OCI-LY1 (cell line): Measurements from ENCODE around the gene PTCH1.

ENCODE experiments used
- H2AFZ ChIP-seq: fragments of 200-600 bp; sonication (generic), shearing (Covaris generic); 2 replicates; pipeline ENCODE4 v1.6.0; 2014; ENCODE audit warnings: antibody characterized with exemption, mild to moderate bottlenecking, low read length
- H3F3A ChIP-seq: fragments of 200-600 bp; sonication (generic), shearing (Covaris generic); 2 replicates; pipeline ENCODE4 v1.6.0; 2014; ENCODE audit warnings: mild to moderate bottlenecking, antibody characterized with exemption, low read length, moderate library complexity; ENCODE audit not compliant: insufficient read depth
- H3K27ac ChIP-seq: fragments of 200-600 bp; sonication (generic); 2 replicates; pipeline ENCODE4 v1.5.1; 2014; ENCODE audit warnings: low read length, mixed run types, mild to moderate bottlenecking, low read depth; ENCODE audit not compliant: poor library complexity, severe bottlenecking
- H3K27me3 ChIP-seq: fragments of 200-600 bp; sonication (generic); 2 replicates; pipeline ENCODE4 v1.6.0; 2014; ENCODE audit warnings: antibody characterized with exemption, mild to moderate bottlenecking, low read length, moderate library complexity; ENCODE audit not compliant: insufficient read depth
- H3K36me3 ChIP-seq: fragments of 200-600 bp; sonication (generic); 2 replicates; pipeline ENCODE4 v1.6.1; 2014; ENCODE audit warnings: mild to moderate bottlenecking, antibody characterized with exemption, low read length, moderate library complexity, mixed read lengths; ENCODE audit not compliant: insufficient read depth
- H3K4me1 ChIP-seq: fragments of 200-600 bp; sonication (generic); 2 replicates; pipeline ENCODE4 v1.5.1; 2014; ENCODE audit warnings: mild to moderate bottlenecking, low read length, moderate library complexity; ENCODE audit not compliant: insufficient read depth, severe bottlenecking
- H3K4me2 ChIP-seq: fragments of 200-600 bp; sonication (generic), shearing (Covaris generic); 2 replicates; pipeline ENCODE4 v1.6.1; 2014; ENCODE audit warnings: low read length
- H3K4me3 ChIP-seq: fragments of 200-600 bp; sonication (generic); 2 replicates; pipeline ENCODE4 v1.5.1; 2014; ENCODE audit warnings: low read length, low read depth, mild to moderate bottlenecking, mixed read lengths; ENCODE audit not compliant: poor library complexity, severe bottlenecking
- H3K79me2 ChIP-seq: fragments of 200-600 bp; shearing (Covaris generic); 2 replicates; pipeline ENCODE4 v1.6.1; 2016; ENCODE audit warnings: mixed run types, low read length, mixed read lengths; ENCODE audit not compliant: insufficient read depth
- H3K9ac ChIP-seq: fragments of 200-600 bp; sonication (generic), shearing (Covaris generic); 2 replicates; pipeline ENCODE4 v1.6.1; 2014; ENCODE audit warnings: mild to moderate bottlenecking, low read length, mixed read lengths
- H3K9me2 ChIP-seq: fragments of 200-600 bp; sonication (generic), shearing (Covaris generic); 2 replicates; pipeline ENCODE4 v1.6.1; 2014; ENCODE audit warnings: low read depth, mild to moderate bottlenecking, low read length, mixed read lengths
- H3K9me3 ChIP-seq: fragments of 200-600 bp; shearing (Covaris generic); 2 replicates; pipeline ENCODE4 v1.6.1; 2014; ENCODE audit warnings: low read length, mixed read lengths
- H4K20me1 ChIP-seq: fragments of 200-600 bp; sonication (generic), shearing (Covaris generic); 2 replicates; pipeline ENCODE4 v1.6.0; 2016; ENCODE audit warnings: mild to moderate bottlenecking, low read length; ENCODE audit not compliant: insufficient read depth
- CTCF ChIP-seq: fragments of 200-600 bp; sonication (generic), shearing (Covaris generic); IDR thresholded peaks from 2 replicates; pipeline ENCODE4 v1.5.1; 2017; ENCODE audit warnings: mild to moderate bottlenecking, antibody characterized with exemption, low read length, moderate library complexity, mixed read lengths
- EZH2 ChIP-seq: fragments of 200-600 bp; sonication (generic), shearing (Covaris generic); IDR thresholded peaks from 2 replicates; pipeline ENCODE4 v1.8.0; 2017; ENCODE audit warnings: borderline replicate concordance, mixed run types, mild to moderate bottlenecking, antibody characterized with exemption, low read length, moderate library complexity, mixed read lengths

The PTCH1 gene

GRCh38 chr9:95477441-95477840 lies 39.3 kb downstream of the PTCH1 start:
- Histone ChIP-seq H3K79me2 (0 out of 2 replicates have a peak, but pooled peaks cover 7% of the 10 kb centered on the region), H4K20me1 (no peaks in the 10 kb centered on the region), H3K9me2 (no peaks in the 10 kb centered on the region), H3K36me3 (peaks cover 99% of the 10 kb centered on the region), H3K4me3 (no peak overlapping the region), H3K9ac (no peak overlapping the region), H3K4me2 (no peak overlapping the region), H3K27me3 (no peaks in the 10 kb centered on the region), H3K9me3 (no peaks in the 10 kb centered on the region), H3K4me1 (no peaks in the 10 kb centered on the region), H2AFZ (no peak overlapping the region), H3F3A (no peaks in the 10 kb centered on the region), H3K27ac (no peak overlapping the region)
- TF ChIP-seq EZH2 = no peak
- TF ChIP-seq CTCF = no peak

GRCh38 chr9:95468791-95469190 lies 48.0 kb downstream of the PTCH1 start:
- Histone ChIP-seq H4K20me1 (no peaks in the 10 kb centered on the region), H3K4me1 (peaks cover 21% of the 10 kb centered on the region), H3K9ac (no peak overlapping the region), H3K4me3 (no peak overlapping the region), H3K27ac (no peak overlapping the region), H3K9me2 (no peaks in the 10 kb centered on the region), H3K79me2 (no peaks in the 10 kb centered on the region), H3F3A (no peaks in the 10 kb centered on the region), H3K27me3 (no peaks in the 10 kb centered on the region), H2AFZ (no peak overlapping the region), H3K4me2 (no peak overlapping the region), H3K36me3 (peaks cover 96% of the 10 kb centered on the region), H3K9me3 (no peaks in the 10 kb centered on the region)
- TF ChIP-seq EZH2 (no peak), CTCF (no peak)

- no peaks in the 10 kb centered on the region for H4K20me1 ChIP-seq
Observed at GRCh38 chr9:95465115-95465514, 51.7 kb downstream of the PTCH1 start.

More at GRCh38 chr9:95465115-95465514, 51.7 kb downstream of the PTCH1 start:
- H3K9me2 ChIP-seq = no peaks in the 10 kb centered on the region
- no peaks in the 10 kb centered on the region for H3K79me2 ChIP-seq
- peaks cover 44% of the 10 kb centered on the region for H3K4me1 ChIP-seq
- H2AFZ ChIP-seq = no peak overlapping the region
- no peak overlapping the region for H3K9ac ChIP-seq
- peak overlapping the region; percentile 100 for H3K27ac ChIP-seq
- H3K36me3 ChIP-seq = peaks cover 84% of the 10 kb centered on the region
- H3F3A ChIP-seq = 0 out of 2 replicates have a peak, but pooled peaks cover 3% of the 10 kb centered on the region
- no peak overlapping the region for H3K4me2 ChIP-seq
- H3K9me3 ChIP-seq = no peaks in the 10 kb centered on the region
- no peaks in the 10 kb centered on the region for H3K27me3 ChIP-seq
- TF ChIP-seq EZH2 (no peak), CTCF (no peak)
- H3K4me3 ChIP-seq = no peak overlapping the region
